ENCODE results near the gene TNFSF8. TPM values are rescaled to one million over a fixed set of nuclear protein-coding genes. Genes with fewer than 3 reads are reported as not detected.

Gene TNFSF8
- total and polyA plus RNA-seq, 11 donors = 0.25 to 4.9 (median 0.74) TPM; not detected in 1

GRCh38 chr9:114887963-114888362 lies 42.4 kb downstream of the TNFSF8 start:
- Histone ChIP-seq H3K9me3 (peaks cover 0 to 22% (median 4%) of the 10 kb centered on the region in 12 donors), H3K4me1 (peaks cover 0 to 10% (median 0%) of the 10 kb centered on the region in 12 donors), H3K4me3 (no peak overlapping the region), H3K27ac (no peak overlapping the region), H3K27me3 (no peaks in the 10 kb centered on the region), H3K36me3 (no peaks in the 10 kb centered on the region)
- intact Hi-C loops (cut with DNase I) = no loop called here
- WGBS, 4 donors = 97 to 99% (median 98%) methylated on average over 2 of the region's 2 CpGs
- ATAC-seq (no peak), DNase-seq (no peak)
- TF ChIP-seq CTCF (IDR thresholded peaks at IDR 0.05) (no peak), POLR2A (IDR thresholded peaks at IDR 0.05) (no peak)

- Histone ChIP-seq H3K9me3 (peaks cover 0 to 20% (median 2%) of the 10 kb centered on the region in 12 donors), H3K27me3 (no peaks in the 10 kb centered on the region), H3K4me1 (peaks cover 0 to 4% (median 0%) of the 10 kb centered on the region in 12 donors), H3K36me3 (no peaks in the 10 kb centered on the region), H3K4me3 (no peak overlapping the region), H3K27ac (no peak overlapping the region)
- intact Hi-C loops (cut with DNase I) = no loop called here
- ATAC-seq (no peak), DNase-seq (no peak)
- TF ChIP-seq CTCF (IDR thresholded peaks at IDR 0.05) (no peak), POLR2A (IDR thresholded peaks at IDR 0.05) (no peak)
- WGBS, 4 donors = 82 to 89% (median 86%) methylated on average over 8 of the region's 8 CpGs
These were observed 45.5 kb downstream of the TNFSF8 start for GRCh38 chr9:114884787-114885452.

- no peak for DNase-seq
- TF ChIP-seq POLR2A (IDR thresholded peaks at IDR 0.05) (no peak), CTCF (IDR thresholded peaks at IDR 0.05) (no peak)
- no peak overlapping the region for H3K4me3 ChIP-seq
- intact Hi-C loops (cut with DNase I) = no loop called here
- H3K27me3 ChIP-seq = no peaks in the 10 kb centered on the region
- no peak overlapping the region for H3K27ac ChIP-seq
- 69 to 84% (median 71%) methylated on average over 1 of the region's 1 CpG for WGBS, 4 donors
- H3K36me3 ChIP-seq = no peaks in the 10 kb centered on the region
- ATAC-seq = no peak
- H3K9me3 ChIP-seq = peaks cover 0 to 20% (median 2%) of the 10 kb centered on the region in 12 donors
- no peaks in the 10 kb centered on the region for H3K4me1 ChIP-seq
These were observed 46.7 kb downstream of the TNFSF8 start for GRCh38 chr9:114883709-114884108.

GRCh38 chr9:114880291-114880745 lies 50.1 kb downstream of the TNFSF8 start:
- TF ChIP-seq CTCF (IDR thresholded peaks at IDR 0.05) (no peak), POLR2A (IDR thresholded peaks at IDR 0.05) (no peak)
- Histone ChIP-seq H3K36me3 (no peaks in the 10 kb centered on the region), H3K27me3 (no peaks in the 10 kb centered on the region), H3K4me3 (no peak overlapping the region), H3K4me1 (no peaks in the 10 kb centered on the region), H3K9me3 (peaks cover 0 to 30% (median under 1%) of the 10 kb centered on the region in 12 donors), H3K27ac (no peak overlapping the region)
- WGBS, 4 donors = 37 to 54% (median 47%) methylated on average over 1 of the region's 1 CpG
- no peak for DNase-seq
- ATAC-seq = no peak
- intact Hi-C loops (cut with DNase I) = no loop called here

Measured in heart left ventricle (tissue), 16 donors.